K562 (cell line): ENCODE measurements around the gene TSPYL4. TPM values are rescaled to one million over a fixed set of nuclear protein-coding genes. Genes with fewer than 3 reads are reported as not detected.

Experiments used
- ATAC-seq: fragments of 200-7000 bp; cut with Tn5 transposase; 3 replicates; pipeline ENCODE4 v1.9.1; 2020; ENCODE audit warnings: moderate library complexity
- BruUV-seq: library from RNA; stranded (reverse); fragments of 400-500 nt; replicated peaks from 2 replicates; lab custom pipeline; 2021; lab: Mats Ljungman, UMichigan
- CTCF ChIA-PET: fragments of 300-600 bp; formaldehyde crosslinking; extraction: SDS; loops from one replicate; lab custom pipeline; 2021; ENCODE audit warnings: low intra/inter-chr PET ratio; lab: Yijun Ruan, JAX
- POLR2A ChIA-PET: fragments of 300-600, 350-650 bp; sonication (Branson Sonifier 250); formaldehyde crosslinking; extraction: SDS; loops from one replicate; lab custom pipeline; 2021; ENCODE audit warnings: antibody characterized with exemption, inconsistent platforms; lab: Yijun Ruan, JAX
- DNase-seq, 4 experiments: peaks; one replicate each; pipeline versions ENCODE4 v3.0.0 to v3.0.0-alpha.2; 2011 to 2018; ENCODE audit warnings: low spot score in 3 of 4, mixed read lengths in 3 of 4; ENCODE audit errors: extremely low read depth in 1 of 4
- FAIRE-seq: peaks from 2 replicates; lab custom pipeline; 2011; peaks lifted over from hg19 to GRCh38; lab: Jason Lieb, UNC
- H2AFZ ChIP-seq: 2 replicates; pipeline ENCODE4 v1.6.0; 2011; ENCODE audit warnings: low read depth, low read length, control low read depth, inconsistent platforms
- H3K27ac ChIP-seq: fragments of 200-600 bp; 3 replicates; pipeline ENCODE4 v1.8.0; 2011; ENCODE audit warnings: low read depth, mild to moderate bottlenecking, control low read depth, inconsistent platforms, low read length, moderate library complexity, mixed read lengths; ENCODE audit errors: extremely low read depth
- H3K27me3 ChIP-seq, 2 experiments: fragments of 300-600 bp in 1 of 2; 2 replicates in 1 of 2; 3 replicates in 1 of 2; pipeline versions ENCODE4 v1.6.0 to v1.8.0; 2011; ENCODE audit warnings: inconsistent platforms in 2 of 2, low read length in 2 of 2, mild to moderate bottlenecking in 1 of 2, mixed read lengths in 1 of 2, moderate library complexity in 1 of 2; ENCODE audit not compliant: control insufficient read depth in 2 of 2, insufficient read depth in 2 of 2
- H3K36me3 ChIP-seq: fragments of 300-600 bp; 3 replicates; pipeline ENCODE4 v1.8.0; 2011; ENCODE audit warnings: mild to moderate bottlenecking, low read length, inconsistent platforms; ENCODE audit not compliant: control insufficient read depth, insufficient read depth
- H3K4me1 ChIP-seq, 2 experiments: fragments of 200-600 bp in 1 of 2; replicated peaks in 1 of 2; 2 replicates in 1 of 2; 3 replicates in 1 of 2; pipeline versions ENCODE4 v1.5.1 to v1.8.0; 2011; ENCODE audit warnings: inconsistent platforms in 2 of 2, low read length in 2 of 2, mild to moderate bottlenecking in 1 of 2, mixed read lengths in 1 of 2, moderate library complexity in 1 of 2; ENCODE audit not compliant: control insufficient read depth in 2 of 2, insufficient read depth in 2 of 2
- H3K4me2 ChIP-seq: 2 replicates; pipeline ENCODE4 v1.6.1; 2011; ENCODE audit warnings: low read length, control low read depth, inconsistent platforms, mixed read lengths; ENCODE audit not compliant: insufficient read depth
- H3K4me3 ChIP-seq: fragments of 200-600 bp; sonication (generic), shearing (Covaris generic); 2 replicates; pipeline ENCODE4 v1.5.1; 2016; ENCODE audit warnings: control low read depth, inconsistent platforms
- H3K79me2 ChIP-seq: fragments of 200-600 bp; 3 replicates; pipeline ENCODE4 v1.8.0; 2011; ENCODE audit warnings: low read length, inconsistent platforms; ENCODE audit not compliant: control insufficient read depth, insufficient read depth
- H3K9ac ChIP-seq, 2 experiments: 2 replicates each; pipeline versions ENCODE4 v1.6.0 to v1.6.1; 2011; ENCODE audit warnings: low read depth in 2 of 2, low read length in 2 of 2, control low read depth in 1 of 2, inconsistent platforms in 1 of 2, mild to moderate bottlenecking in 1 of 2, mixed read lengths in 1 of 2; ENCODE audit not compliant: insufficient read depth in 1 of 2
- H3K9me1 ChIP-seq: one replicate; pipeline ENCODE4 v1.6.0; 2011; ENCODE audit warnings: inconsistent platforms, mild to moderate bottlenecking, low read length, moderate library complexity; ENCODE audit not compliant: control insufficient read depth, insufficient read depth
- H3K9me3 ChIP-seq: replicated peaks from 2 replicates; pipeline ENCODE4 v1.5.1; 2011; ENCODE audit warnings: low read depth, low read length, inconsistent platforms; ENCODE audit not compliant: control insufficient read depth, insufficient read depth
- H4K20me1 ChIP-seq: replicated peaks from 2 replicates; pipeline ENCODE4 v1.6.1; 2011; ENCODE audit warnings: low read length, inconsistent platforms, mixed read lengths; ENCODE audit not compliant: control insufficient read depth, insufficient read depth
- CBX1 ChIP-seq: sonication (generic); IDR thresholded peaks from 2 replicates; pipeline ENCODE4 v1.6.1; 2016; ENCODE audit warnings: antibody characterized with exemption, low read depth, mild to moderate bottlenecking
- ETV1 ChIP-seq: fragments of 450-650 bp; conservative IDR thresholded peaks from 2 replicates; pipeline ENCODE4 v1.6.1; 2016; ENCODE audit warnings: missing genetic modification characterization, control low read depth, low read depth, missing compliant biosample characterization
- HOXB6 ChIP-seq: fragments of 250-450 bp; sonication (Bioruptor Pico); IDR thresholded peaks from 2 replicates; pipeline ENCODE4 v1.5.1; 2022; ENCODE audit warnings: mild to moderate bottlenecking, borderline replicate concordance
- MBD2 ChIP-seq: sonication (generic); IDR thresholded peaks from 2 replicates; pipeline ENCODE4 v1.6.1; 2016; ENCODE audit warnings: low read depth, borderline replicate concordance
- MED1 ChIP-seq: sonication (generic); formaldehyde crosslinking; IDR thresholded peaks from 2 replicates; pipeline ENCODE4 v1.8.1; 2023; ENCODE audit warnings: missing genetic modification reagents, borderline replicate concordance
- NBN ChIP-seq: fragments of 450-650 bp; IDR thresholded peaks from 2 replicates; pipeline ENCODE4 v1.6.1; 2016; ENCODE audit warnings: low read depth, mild to moderate bottlenecking
- NCOR1 ChIP-seq: fragments of 450-650 bp; IDR thresholded peaks from 2 replicates; pipeline ENCODE4 v1.6.1; 2016; ENCODE audit warnings: mild to moderate bottlenecking, moderate library complexity
- POLR2H ChIP-seq: IDR thresholded peaks from 2 replicates; pipeline ENCODE4 v1.6.1; 2016; ENCODE audit warnings: missing genetic modification characterization, low read depth, mild to moderate bottlenecking, control low read depth, missing compliant biosample characterization, moderate library complexity
- PTBP1 ChIP-seq: fragments of 200-400 bp; formaldehyde crosslinking; IDR thresholded peaks from 2 replicates; pipeline ENCODE4 v1.6.1; 2017; ENCODE audit warnings: low read depth, low read length
- RFX1 ChIP-seq: fragments of 450-650 bp; IDR thresholded peaks from 2 replicates; pipeline ENCODE4 v1.6.1; 2016; ENCODE audit warnings: mild to moderate bottlenecking, moderate library complexity
- ZBED1 ChIP-seq: IDR thresholded peaks from 2 replicates; pipeline ENCODE4 v1.6.1; 2014
- ZEB2 ChIP-seq: fragments of 450-650 bp; IDR thresholded peaks from 2 replicates; pipeline ENCODE4 v1.6.1; 2016
- ZNF778 ChIP-seq: fragments of 450-650 bp; formaldehyde crosslinking; IDR thresholded peaks from 2 replicates; pipeline ENCODE4 v1.4.0; 2020; ENCODE audit warnings: mild to moderate bottlenecking, moderate library complexity
- WGBS: fragments of 100-300 bp; shearing (Covaris generic); methylation state at CpG from one replicate; pipeline ENCODE4 v1.1.6; 2016; ENCODE audit warnings: low coverage, mixed read lengths; ENCODE audit not compliant: insufficient coverage; ENCODE audit errors: missing lambda C conversion rate; 5-methylcytosine and 5-hydroxymethylcytosine counted together
- in situ Hi-C: fragments of 300-500 bp; cut with MboI; formaldehyde crosslinking; loops from 4 replicates; pipeline ENCODE4 v1.15.0; 2018; ENCODE audit warnings: inconsistent platforms, mixed read lengths
- intact Hi-C: fragments of 100-400 bp; cut with micrococcal nuclease; formaldehyde crosslinking; loops from 2 replicates; pipeline ENCODE4 v1.14.2; 2022
- polyA plus RNA-seq, 8 experiments: library from polyadenylated mRNA; depleted of rRNA in 4 of 8; stranded (reverse) in 5 of 8; unstranded in 3 of 8; fragments of >200 nt; fragmentation: Nextera tagmentation in 2 of 8; fragmentation: Illumina TruSeq in 1 of 8; extraction: Ambion mirVana in 2 of 8; extraction: Trizol in 1 of 8; gene quantifications; 2 replicates each; pipeline versions ENCODE4 v1.2.1 to v1.2.3, GENCODE V29; 2011 to 2014; ENCODE audit warnings: inconsistent platforms in 1 of 8, missing spikeins in 1 of 8
- total RNA-seq, 7 experiments: library from RNA; depleted of rRNA in 6 of 7; stranded (reverse); fragments of >200 nt in 6 of 7; fragmentation: Illumina TruSeq in 2 of 7; extraction: Trizol in 2 of 7; gene quantifications; 2 replicates each; pipeline versions ENCODE4 v1.2.1 to v1.2.3, GENCODE V29; 2011 to 2021; ENCODE audit warnings: low replicate concordance in 1 of 7
- TF ChIP-seq, protein P1 (sequence below): fragments of 450-650 bp; formaldehyde crosslinking; IDR thresholded peaks from 2 replicates; pipeline ENCODE4 v1.4.0; 2022; ENCODE audit warnings: missing genetic modification characterization
- TF ChIP-seq, protein P2 (sequence below): fragments of 450-650 bp; formaldehyde crosslinking; IDR thresholded peaks from 2 replicates; pipeline ENCODE4 v1.4.0; 2022; ENCODE audit warnings: missing genetic modification characterization
- TF ChIP-seq, protein P3 (sequence below): fragments of 450-650 bp; IDR thresholded peaks from 2 replicates; pipeline ENCODE4 v1.6.1; 2016; ENCODE audit warnings: borderline replicate concordance
- TF ChIP-seq, protein P4 (sequence below): fragments of 450-650 bp; IDR thresholded peaks from 2 replicates; pipeline ENCODE4 v1.6.1; 2016; ENCODE audit warnings: low read depth, mild to moderate bottlenecking, moderate library complexity
- TF ChIP-seq, protein P5 (sequence below): sonication (generic); formaldehyde crosslinking; IDR thresholded peaks from 2 replicates; pipeline ENCODE4 v1.8.1; 2023; ENCODE audit warnings: mild to moderate bottlenecking, missing genetic modification reagents

Gene TSPYL4
- total and polyA plus RNA-seq, 9 of the 15 experiments (the other 6 are each of a cell fraction or from before 2014, with no cell fraction given) = 0.69 to 18.0 (median 9.1) TPM

DNA sequence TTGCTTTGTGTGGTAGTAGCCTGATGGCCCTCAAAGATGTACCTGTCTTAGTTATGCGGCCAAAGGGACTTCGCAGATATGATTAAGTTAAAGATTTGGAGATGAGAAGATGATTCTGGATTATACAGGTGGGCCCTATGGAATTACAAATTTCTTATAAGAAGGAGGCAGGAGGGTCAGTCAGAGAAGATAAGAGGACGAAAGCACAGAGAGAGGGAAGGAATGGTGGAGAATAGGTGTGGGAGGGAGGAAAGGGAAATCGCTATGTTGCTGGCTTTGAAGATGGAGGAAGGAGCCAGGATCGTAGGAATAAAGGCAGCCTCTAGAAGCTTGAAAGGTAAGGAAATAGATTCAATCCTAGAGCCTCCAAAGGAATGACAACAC is 27.1 kb upstream of the TSPYL4 start:
- Histone ChIP-seq H3K9ac (peak overlapping the region; percentile 73 to 95; a peak in 3 of 4 replicates), H4K20me1 (peaks cover 18% of the 10 kb centered on the region; the same call in 1 of the 2 replicates), H3K27me3 (no peaks in the 10 kb centered on the region), H3K4me2 (peak overlapping the region; percentile 92), H3K4me3 (peak overlapping the region; percentile 93), H3K9me3 (no peaks in the 10 kb centered on the region), H3K4me1 (peaks cover 9 to 14% of the 10 kb centered on the region in 2 experiments; a peak in 3 of 5 replicates), H2AFZ (peak overlapping the region; percentile 97), H3K27ac (peak overlapping the region; percentile 95), H3K36me3 (peaks cover 19% of the 10 kb centered on the region; the same call in 2 of the 3 replicates), H3K79me2 (peaks cover 50% of the 10 kb centered on the region), H3K9me1 (no peaks in the 10 kb centered on the region)
- no TSS peak for BruUV-seq
- ChIA-PET CTCF (no interaction called here), POLR2A (interaction anchor here (0.7 to 3.0 kb wide), 3 partner anchors 11 to 399 kb away, joined by 3 to 27 read pairs (median 5); no protein-coding TSS in a partner anchor)
- 37% methylated on average over 5 of the region's 5 CpGs for WGBS
- DNase-seq = peak in 1 of 4 experiments; percentile 8
- no peak for FAIRE-seq
- in situ Hi-C loops (loop anchor here (10.0 kb wide), 1 partner anchor 274 kb away; the partner anchor contains the start of gene CALHM4), intact Hi-C loops (loop anchor here (5.0 kb wide), 2 partner anchors 156 to 366 kb away; no protein-coding TSS in a partner anchor)
- ATAC-seq = no peak
- TF ChIP-seq ZNF778 (CRISPR knock-in tag) (no peak), PTBP1 (no peak), NCOR1 (no peak), ZBED1 (no peak), MBD2 (no peak), RFX1 (no peak), POLR2H (tag) (no peak), ZEB2 (0 out of 2 replicates have a peak, but pooled peaks have one; percentile 32), HOXB6 (no peak), CBX1 (no peak), MED1 (no peak), ETV1 (tag) (no peak), NBN (no peak)
- TF ChIP-seq, protein P1, sequence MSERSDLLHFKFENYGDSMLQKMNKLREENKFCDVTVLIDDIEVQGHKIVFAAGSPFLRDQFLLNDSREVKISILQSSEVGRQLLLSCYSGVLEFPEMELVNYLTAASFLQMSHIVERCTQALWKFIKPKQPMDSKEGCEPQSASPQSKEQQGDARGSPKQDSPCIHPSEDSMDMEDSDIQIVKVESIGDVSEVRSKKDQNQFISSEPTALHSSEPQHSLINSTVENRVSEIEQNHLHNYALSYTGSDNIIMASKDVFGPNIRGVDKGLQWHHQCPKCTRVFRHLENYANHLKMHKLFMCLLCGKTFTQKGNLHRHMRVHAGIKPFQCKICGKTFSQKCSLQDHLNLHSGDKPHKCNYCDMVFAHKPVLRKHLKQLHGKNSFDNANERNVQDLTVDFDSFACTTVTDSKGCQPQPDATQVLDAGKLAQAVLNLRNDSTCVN (CRISPR knock-in tag) = peak; percentile 59; the same call in 1 of the 2 replicates
- TF ChIP-seq, protein P2, sequence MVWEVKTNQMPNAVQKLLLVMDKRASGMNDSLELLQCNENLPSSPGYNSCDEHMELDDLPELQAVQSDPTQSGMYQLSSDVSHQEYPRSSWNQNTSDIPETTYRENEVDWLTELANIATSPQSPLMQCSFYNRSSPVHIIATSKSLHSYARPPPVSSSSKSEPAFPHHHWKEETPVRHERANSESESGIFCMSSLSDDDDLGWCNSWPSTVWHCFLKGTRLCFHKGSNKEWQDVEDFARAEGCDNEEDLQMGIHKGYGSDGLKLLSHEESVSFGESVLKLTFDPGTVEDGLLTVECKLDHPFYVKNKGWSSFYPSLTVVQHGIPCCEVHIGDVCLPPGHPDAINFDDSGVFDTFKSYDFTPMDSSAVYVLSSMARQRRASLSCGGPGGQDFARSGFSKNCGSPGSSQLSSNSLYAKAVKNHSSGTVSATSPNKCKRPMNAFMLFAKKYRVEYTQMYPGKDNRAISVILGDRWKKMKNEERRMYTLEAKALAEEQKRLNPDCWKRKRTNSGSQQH (CRISPR knock-in tag) = peak; percentile 84; the same call in 1 of the 2 replicates
- TF ChIP-seq, protein P3, sequence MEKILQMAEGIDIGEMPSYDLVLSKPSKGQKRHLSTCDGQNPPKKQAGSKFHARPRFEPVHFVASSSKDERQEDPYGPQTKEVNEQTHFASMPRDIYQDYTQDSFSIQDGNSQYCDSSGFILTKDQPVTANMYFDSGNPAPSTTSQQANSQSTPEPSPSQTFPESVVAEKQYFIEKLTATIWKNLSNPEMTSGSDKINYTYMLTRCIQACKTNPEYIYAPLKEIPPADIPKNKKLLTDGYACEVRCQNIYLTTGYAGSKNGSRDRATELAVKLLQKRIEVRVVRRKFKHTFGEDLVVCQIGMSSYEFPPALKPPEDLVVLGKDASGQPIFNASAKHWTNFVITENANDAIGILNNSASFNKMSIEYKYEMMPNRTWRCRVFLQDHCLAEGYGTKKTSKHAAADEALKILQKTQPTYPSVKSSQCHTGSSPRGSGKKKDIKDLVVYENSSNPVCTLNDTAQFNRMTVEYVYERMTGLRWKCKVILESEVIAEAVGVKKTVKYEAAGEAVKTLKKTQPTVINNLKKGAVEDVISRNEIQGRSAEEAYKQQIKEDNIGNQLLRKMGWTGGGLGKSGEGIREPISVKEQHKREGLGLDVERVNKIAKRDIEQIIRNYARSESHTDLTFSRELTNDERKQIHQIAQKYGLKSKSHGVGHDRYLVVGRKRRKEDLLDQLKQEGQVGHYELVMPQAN = no peak
- TF ChIP-seq, protein P4, sequence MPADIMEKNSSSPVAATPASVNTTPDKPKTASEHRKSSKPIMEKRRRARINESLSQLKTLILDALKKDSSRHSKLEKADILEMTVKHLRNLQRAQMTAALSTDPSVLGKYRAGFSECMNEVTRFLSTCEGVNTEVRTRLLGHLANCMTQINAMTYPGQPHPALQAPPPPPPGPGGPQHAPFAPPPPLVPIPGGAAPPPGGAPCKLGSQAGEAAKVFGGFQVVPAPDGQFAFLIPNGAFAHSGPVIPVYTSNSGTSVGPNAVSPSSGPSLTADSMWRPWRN = no peak
- TF ChIP-seq, protein P5, sequence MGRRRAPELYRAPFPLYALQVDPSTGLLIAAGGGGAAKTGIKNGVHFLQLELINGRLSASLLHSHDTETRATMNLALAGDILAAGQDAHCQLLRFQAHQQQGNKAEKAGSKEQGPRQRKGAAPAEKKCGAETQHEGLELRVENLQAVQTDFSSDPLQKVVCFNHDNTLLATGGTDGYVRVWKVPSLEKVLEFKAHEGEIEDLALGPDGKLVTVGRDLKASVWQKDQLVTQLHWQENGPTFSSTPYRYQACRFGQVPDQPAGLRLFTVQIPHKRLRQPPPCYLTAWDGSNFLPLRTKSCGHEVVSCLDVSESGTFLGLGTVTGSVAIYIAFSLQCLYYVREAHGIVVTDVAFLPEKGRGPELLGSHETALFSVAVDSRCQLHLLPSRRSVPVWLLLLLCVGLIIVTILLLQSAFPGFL (CRISPR knock-in tag) = no peak
